Measurements from ENCODE around the gene OXCT1.
"Not testable (repeated sequence)": the region's sequence is repeated elsewhere in the genome, so short reads cannot be mapped to it uniquely, and the experiment has no call there.

OXCT1 gene

DNA sequence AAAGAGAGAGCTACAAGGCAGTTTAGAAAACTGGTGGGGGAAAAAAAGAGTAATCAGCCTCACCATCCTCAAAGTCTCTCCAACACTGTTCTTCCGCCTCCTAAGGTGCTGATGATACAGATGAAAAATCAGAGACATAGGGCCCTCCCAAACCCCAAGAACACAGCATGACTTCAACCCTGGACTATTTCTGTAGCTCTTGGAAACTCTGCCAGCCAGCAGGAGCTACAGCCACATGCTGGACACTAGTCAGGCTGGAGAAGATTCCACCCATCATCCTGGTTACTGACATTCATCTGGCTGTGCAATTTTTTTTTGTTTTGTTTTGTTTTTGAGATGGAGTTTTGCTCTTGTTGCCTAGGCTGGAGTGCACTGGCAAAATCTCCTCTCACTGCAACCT is 42.4 kb downstream of the OXCT1 start:
- no peak for DNase-seq (ENCODE audit: low read depth in 2 of 2)

DNA sequence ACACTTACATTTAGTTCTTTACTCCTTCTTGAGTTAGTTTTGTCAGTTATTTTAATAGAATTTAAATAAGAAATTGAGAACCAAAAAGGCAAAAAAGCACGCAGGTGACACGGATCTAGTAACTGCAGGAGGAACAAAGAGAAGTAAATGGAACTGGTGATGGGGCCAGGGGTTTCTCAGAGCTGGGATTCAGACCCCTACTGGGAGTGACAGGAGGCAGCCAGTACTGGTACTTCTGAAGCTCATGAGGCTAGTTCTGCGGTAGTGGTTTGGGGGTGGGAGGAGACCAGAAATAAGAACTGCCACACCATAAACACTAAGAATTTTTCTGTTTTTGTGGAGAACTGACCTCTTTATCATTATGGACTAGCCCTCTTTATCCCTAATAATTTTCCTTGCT is 48.2 kb downstream of the OXCT1 start:
- DNase-seq (ENCODE audit: low read depth in 2 of 2), result no peak

DNA sequence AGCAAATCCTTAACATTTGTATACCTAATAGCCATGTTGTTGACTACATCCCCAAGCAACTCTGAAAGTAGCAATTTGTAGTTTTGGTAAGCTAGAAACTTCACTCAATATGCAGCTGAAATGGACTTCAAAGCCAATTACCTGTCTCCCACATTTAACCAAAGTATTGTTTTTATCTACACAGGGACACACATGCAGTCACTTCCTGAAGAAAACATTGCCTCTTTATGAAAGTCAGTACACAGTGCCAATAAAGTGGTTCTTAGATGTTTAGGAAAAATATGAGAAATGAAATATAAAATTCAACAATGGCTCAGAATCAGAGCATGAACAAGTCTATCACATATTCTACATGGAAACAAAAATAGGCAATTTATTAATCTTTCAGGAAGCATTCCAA is 49.2 kb downstream of the OXCT1 start:
- DNase-seq (ENCODE audit: low read depth in 2 of 2), result no peak

DNA sequence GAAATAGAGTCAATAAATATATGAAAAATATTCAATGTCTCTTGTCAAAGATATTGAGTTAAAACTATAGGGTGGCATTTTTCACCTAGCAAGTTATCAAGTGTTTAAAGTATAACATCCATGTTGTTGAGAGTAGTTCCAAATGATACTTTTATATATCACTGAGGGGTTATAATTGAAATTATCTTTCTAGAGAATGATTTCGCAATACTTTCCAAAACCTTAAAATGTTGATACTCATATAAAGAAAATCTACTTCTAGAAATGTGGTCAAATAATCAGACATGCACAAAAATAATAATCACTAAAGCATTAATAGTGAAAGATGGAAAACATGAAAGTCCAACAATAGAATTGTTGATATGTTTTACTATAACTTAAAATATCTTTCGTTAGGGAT is 50.1 kb downstream of the OXCT1 start:
- DNase-seq (ENCODE audit: low read depth in 2 of 2), result no peak

DNA sequence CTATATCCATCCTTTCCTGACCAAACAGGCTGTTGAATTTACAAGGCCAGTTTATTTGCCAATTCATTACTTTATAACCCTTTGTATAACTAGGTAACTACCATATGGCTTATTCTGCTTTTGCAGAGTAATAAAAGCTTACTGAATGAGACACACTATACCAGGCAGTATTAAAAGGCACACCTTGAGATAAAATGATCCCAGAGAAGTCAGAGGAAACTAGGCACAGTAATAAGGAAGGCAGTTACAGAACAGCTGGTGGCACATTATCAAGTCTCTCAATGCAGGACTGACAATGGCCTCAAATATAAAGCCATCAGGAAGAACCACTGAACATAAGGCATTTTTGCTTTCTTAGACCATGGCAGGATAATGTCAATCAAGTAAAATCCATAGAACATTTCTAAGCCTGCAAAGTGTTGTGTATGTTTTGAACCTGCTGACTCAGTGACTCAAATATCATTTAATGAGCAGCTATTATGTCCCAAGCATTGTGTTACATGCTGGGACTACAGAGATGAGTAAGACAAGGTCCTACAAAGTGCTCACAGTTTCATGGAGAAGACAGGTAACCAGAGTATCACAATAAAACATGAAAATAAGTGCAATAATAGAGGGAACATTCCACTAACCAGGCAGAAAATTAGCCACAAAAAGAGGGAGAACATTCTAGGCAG is 52.5 kb downstream of the OXCT1 start:
- no peak for DNase-seq (ENCODE audit: low read depth in 2 of 2)

DNA sequence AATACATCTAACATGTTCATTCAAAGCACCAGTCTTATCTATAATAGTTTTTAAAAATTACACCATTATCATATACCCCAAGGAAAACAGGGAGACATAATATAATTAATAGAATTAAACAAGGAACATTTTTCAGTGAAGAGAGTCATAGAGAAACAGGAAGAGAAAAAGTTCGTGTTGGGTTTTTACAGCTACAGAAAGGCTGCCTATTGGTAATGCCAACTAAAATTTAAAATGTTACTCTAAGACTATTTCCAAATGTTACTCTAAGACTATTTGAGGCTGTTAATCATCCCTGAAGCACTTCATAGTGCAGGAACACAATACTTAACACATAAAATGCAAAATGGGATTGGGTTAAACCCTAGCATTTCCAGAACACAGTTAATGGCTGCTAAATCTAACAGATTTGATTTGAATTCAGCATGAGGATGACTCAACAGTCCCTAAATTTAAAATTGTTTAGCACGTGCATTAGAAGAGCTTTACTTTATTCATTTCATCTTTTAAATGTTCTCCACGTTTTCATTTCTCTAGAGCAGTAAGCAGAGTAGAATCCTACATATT is 54.5 kb downstream of the OXCT1 start:
- no peak for DNase-seq (ENCODE audit: low read depth in 2 of 2)

DNA sequence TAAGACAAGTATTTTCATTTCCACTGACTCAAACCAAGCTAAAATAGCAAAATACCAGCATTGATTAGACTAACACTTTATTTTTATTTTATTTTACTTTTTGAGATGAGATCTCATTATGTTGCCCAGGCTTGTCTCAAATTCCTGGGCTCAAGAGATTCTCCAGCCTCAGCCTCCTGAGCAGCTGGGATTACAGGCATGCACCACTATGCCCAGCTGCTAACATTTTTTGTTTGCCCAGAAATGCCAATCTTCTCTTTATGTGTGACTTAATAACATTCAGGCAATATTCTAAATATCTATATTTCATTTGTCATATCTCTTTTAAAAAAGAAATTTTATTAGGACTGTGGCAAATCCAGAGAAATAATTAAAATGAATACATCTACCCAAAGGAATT is 55.0 kb downstream of the OXCT1 start:
- DNase-seq (ENCODE audit: low read depth in 2 of 2), result no peak

DNA sequence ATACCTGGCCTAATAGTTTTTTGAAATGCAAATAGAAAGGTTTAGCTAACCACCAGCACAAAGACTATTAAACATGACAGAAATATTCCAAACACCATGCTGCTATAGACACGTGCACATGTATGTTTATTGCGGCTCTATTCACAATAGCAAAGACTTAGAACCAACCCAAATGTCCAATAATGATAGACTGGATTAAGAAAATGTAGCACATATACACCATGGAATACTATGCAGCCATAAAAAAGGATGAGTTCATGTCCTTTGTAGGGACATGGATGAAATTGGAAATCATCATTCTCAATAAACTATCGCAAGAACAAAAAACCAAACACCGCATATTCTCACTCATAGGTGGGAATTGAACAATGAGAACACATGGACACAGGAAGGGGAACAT is 55.9 kb downstream of the OXCT1 start:
- not testable (repeated sequence) for DNase-seq (ENCODE audit: low read depth in 2 of 2)

DNA sequence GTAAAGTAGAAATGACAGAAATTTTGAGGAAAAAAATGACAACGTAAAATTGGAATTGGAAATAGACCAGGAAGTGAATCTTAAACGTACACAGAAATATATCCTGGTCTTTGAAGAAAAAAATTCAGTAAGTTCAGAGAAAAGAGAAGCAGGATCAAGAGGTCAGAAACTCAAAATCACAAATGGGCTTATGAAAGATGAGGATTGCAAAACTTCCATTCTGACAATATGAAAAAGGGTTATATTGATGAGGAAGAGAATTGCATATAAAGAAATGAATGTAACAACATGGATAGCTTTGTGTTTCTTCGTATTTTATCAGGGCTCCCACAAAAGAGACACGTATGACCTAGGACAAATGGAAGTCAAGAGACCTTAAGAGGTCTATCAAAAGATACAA is 58.1 kb downstream of the OXCT1 start:
- DNase-seq (ENCODE audit: low read depth in 2 of 2), result no peak

DNA sequence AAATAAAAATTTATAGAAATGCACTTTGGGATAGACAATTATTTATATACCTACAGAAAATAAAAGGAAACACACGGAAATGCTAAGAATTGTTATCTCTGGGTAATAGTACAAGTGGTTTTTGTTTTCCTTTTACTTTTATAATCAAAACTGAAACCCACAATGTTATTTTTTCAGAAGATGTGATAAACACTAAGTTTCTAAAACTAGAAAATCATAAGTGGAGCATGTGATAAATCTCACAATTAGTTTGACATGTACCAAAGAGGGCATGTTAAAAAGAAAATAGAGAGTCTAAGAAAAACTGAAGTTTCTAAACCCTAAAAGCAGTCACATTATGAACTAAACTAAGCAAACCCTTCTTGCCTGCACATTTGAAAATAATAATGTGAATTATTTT is 61.1 kb downstream of the OXCT1 start:
- DNase-seq (ENCODE audit: low read depth in 2 of 2), result no peak

DNA sequence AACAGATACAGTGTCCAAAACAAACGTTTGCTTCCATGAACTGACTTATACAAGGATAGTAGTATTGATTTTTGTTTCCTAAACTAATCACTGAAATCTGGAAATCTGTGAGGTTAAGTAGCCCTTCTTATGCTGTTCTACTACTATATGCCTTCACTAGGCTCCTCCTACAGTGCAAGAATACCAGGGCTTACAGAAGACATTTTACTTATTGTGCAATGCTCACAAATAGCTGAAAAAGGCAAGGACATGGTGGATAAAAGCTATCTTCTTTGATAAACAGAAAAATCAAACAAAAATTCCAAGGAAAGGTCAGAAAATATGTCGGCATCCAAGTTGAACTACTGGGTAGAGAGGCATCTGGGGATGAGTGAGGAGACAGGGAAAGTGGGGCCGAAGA is 61.9 kb downstream of the OXCT1 start:
- no peak for DNase-seq (ENCODE audit: low read depth in 2 of 2)

DNA sequence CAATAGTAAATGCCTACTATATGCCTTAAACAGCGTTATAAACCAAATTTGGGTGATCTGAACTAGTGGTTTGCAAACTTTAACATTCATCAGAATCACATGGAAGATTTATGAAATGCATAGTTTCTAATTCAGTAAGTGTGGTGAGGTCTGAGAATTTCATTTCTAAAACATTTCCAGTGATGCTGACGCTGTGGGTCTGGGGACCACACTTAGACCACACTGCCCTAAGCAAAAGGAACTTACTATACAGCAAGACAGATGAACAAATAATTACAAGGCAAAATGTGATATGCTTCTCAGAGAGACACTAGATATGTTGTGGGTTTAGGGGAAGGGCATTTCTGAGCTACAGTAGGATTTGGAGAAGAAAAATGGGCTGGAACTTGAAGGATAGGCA is 72.6 kb downstream of the OXCT1 start:
- DNase-seq (ENCODE audit: low read depth in 2 of 2), result no peak

DNA sequence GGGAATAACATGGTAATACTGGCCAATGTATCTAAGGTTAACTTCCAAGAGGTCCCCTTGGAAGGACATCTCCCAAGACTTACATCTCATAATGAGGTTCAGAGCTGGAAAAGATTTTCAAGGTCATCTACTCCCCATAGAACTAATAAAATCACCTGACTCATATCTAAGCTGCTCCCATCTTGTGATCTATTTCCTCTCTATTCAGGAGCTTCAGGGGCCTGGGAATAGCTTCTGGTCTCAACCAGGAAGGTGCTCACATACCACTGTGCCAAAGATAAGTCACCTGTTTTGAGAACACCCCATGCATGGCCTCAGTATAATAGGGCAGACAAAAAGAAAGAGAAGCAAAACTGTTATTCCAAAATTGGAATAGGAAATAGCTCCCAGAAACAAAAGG is 74.2 kb downstream of the OXCT1 start:
- no peak for DNase-seq (ENCODE audit: low read depth in 2 of 2)

DNA sequence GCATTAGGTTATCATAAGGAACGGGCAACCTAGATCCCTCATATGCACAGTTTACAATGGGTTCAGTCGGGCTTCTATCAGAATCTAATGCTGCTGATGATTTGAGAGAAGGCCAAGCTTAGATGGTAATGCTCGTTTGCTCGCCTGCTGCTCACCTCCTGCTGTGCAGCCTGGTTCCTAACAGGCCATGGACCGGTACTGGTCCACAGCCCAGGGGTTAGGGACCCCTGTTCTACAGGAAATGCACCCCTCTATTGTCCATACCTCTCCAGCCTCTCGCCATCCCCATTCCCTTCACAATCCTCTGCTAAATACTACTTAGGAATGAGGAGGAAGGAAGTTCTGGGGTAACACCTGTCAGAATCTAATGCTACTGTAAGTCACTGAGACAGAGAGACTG is 75.1 kb downstream of the OXCT1 start:
- DNase-seq (ENCODE audit: low read depth in 2 of 2), result no peak

DNA sequence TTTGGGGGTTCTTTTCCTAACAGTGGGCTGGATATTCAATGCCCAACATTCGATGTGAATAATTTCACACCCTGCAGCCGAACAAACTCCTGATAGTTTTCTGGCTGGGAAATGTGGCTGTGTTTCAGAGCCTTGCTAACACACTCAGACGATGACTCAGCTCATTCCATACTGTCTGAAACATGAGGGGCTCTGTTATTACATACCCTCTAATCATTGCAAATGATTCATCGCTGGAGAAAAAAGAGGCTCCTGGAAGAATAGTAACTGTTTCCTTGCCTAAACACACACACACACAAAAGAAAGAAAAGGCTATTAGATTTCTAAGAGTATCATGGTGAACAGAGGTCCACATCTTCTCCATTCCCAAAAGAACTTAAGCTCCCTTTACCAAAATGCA is 75.8 kb downstream of the OXCT1 start:
- no peak for DNase-seq (ENCODE audit: low read depth in 2 of 2)

DNA sequence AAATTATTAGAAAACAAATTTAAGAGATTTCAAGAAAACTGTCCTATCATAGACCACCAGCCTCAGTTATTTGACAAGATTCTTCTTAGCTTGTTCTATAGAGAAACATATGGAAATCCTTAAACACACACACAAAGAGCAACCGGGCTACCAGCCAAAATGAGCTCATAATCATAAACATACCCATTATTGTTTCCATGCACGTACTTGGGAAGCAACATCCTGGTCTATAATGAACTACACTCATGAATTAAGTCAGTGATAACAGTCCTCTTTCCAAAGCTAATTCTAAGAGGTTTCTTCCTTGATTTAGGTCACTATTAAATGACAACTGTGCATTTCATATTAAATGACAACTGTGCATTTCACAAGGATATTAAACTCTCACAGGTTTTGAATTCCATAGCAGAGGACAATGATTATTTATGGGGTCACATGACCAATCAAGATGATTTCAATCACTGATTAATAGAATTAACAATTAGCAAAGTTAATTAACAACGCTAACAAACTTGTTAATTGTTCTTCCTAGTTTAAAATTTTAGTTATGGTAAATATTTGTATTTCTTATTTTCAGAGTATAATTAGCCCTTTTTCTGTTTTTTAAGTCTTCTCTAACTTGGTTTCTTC is 77.0 kb downstream of the OXCT1 start:
- no peak for DNase-seq (ENCODE audit: low read depth in 2 of 2)

DNA sequence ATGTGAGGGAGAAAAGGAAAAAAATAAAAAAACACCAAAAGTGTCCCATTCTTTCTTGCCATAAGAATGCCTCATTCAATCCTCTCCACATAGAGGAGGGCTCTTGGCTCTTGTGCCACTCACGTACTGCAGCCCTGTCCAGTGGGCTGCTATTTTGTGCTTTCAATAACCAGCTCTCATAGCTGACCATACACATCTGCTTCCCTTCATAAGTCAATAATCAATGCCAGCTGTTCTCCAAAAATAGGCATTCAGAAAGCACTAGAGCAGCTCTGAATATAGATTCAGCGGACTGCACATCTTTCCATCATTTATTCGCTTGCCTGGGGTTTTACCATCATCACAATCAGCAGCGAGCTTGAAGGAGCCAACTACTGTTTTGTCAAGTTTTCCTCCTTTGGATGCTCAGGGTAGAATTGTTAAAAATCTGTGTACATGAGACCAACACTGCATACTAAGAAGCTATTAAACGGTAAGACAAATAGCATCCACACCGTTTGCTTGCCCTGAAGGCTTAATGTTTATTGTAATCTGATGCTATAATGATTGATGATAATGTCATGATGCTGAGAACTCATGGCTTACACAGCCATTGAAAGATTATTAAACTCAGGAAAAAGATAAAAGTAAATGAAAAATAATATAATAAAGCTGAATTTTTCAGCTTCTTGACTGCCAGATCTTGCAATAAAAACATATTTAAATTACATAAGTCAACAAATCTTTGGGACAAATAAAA is 80.0 kb downstream of the OXCT1 start:
- no peak for DNase-seq (ENCODE audit: low read depth in 2 of 2)

DNA sequence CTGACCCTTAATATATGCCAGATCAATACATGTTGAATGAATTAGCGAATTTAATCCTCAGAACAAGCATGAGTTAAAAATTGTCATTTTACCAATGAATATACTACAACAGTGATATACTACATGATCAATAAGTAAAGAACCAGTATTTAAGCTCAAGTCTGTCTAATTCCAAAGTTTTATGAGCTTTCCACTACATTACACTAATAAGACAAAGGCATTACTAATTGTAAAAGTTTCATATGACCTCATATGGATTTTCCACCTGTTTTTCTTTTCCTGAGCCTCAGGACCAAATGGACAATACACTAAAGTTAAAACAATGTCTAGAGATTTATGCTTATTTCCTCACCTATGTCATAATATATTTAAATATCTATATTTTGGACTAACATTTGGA is 80.8 kb downstream of the OXCT1 start:
- DNase-seq (ENCODE audit: low read depth in 2 of 2), result no peak

DNA sequence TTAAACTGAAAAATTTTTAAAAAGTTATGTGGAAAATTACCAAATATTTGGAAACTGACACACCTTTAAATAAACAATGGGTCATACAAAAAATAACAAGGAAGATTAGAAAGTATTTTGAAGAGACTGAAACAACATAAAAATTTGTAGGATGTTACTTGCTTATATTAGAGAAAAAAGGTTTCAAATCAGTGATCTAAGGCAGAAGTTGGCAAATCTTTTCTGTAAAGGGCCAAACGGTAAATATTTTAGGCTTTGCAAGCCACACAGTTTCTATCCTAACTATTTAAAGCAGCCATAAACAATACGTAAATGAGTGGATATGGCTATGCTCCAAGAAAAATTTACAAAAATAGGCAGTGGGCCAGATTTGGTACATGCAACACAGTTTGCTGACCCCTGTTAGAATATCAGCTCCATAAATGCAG is 81.3 kb downstream of the OXCT1 start:
- no peak for DNase-seq (ENCODE audit: low read depth in 2 of 2)

DNA sequence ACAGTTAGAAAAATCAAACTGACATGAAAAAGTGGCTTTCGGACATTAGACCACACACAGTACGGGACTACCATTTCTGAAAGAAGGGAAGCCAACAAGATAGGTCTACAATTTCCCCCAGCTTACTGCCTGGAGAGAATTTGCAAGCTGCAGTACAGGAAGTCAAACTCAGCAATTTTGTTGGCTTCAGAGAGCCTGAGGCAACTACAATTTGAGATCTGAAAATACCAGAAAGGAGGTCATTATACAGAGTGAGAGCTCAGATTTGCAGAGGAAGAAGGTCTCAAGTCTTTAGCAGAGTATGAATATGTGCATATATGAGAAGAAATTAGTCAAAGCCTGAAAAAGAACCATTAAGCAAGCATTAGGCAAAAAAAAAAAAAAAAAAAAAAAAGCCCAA is 83.0 kb downstream of the OXCT1 start:
- no peak for DNase-seq (ENCODE audit: low read depth in 2 of 2)

DNA sequence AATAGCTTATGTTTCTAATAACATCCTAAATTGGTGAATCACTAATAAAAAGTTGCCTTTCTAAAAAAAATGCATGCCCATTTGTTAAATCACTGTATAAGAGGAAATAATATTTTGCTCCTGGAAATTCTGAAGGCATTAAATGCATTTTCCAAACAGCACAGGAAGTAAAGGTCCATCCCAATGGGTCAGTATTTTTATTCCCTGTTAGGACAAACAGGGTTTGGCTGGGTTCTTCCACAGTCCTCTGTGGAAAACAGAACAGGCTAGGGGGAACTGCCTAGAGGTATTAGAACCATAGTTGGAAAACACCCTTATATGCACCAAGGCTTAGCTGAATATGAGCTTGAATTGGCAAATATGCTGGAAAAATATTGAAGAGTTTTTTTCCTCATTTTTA is 85.2 kb downstream of the OXCT1 start:
- no peak for DNase-seq (ENCODE audit: low read depth in 2 of 2)

DNA sequence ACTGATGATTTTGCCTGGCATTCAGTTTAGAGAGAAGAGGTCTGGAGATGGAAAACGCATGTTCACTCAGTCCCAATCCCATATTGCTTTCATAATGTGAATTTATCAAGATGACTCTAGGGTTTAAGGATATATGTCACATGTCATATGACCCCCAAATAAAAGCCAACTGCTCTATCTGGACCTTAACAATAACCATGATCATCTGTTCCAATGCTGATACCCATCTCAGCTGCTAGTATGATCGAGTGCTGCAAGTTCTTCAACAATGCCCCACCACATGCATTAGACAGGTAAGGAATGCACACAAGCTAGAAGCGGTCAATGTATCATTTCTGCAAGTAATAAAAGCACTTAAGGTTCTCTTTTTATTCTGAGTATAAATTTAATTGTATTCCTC is 91.8 kb downstream of the OXCT1 start:
- no peak for DNase-seq (ENCODE audit: low read depth in 2 of 2)

DNA sequence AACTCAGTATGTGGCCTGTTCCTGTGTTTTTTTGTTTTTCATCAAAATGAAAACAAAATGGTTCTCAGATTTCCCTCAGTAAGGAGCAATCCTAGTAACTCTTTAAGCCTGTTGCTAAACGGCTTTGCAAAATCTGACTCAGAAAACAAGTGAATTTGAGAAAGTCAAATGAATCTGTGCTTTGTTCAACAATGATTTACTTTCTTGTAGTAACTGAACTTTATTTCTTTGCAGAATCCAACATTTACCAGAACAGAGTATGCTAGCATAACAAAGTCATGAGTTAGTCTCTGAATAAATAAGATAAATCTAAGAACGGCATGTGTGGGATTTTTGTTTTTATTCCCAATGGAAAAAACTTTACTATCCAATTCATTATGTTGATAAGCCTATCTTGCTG is 93.8 kb downstream of the OXCT1 start:
- DNase-seq (ENCODE audit: low read depth in 2 of 2), result no peak

Data from stimulated activated CD8-positive, alpha-beta memory T cell treated with anti-CD3 and anti-CD28 coated beads, Interleukin-2, amount 100 ng/mL, for 48 hours (primary cell).